ENCODE measurements around the gene NGEF. TPM values are rescaled to one million over a fixed set of nuclear protein-coding genes. Genes with fewer than 3 reads are reported as not detected.

Gene NGEF
- total and polyA plus RNA-seq, 2 donors from 2014 or later: 4.8 to 5.3 TPM

- intact Hi-C loops (cut with DNase I): no loop called here
- H3K4me3 ChIP-seq (ENCODE audit: low read length in 3 of 3): no peak overlapping the region
- no peak for TF ChIP-seq CTCF (IDR thresholded peaks at IDR 0.05; ENCODE audit: borderline replicate concordance, extremely low read depth, insufficient read depth)
- H3K27ac ChIP-seq (ENCODE audit: low read depth in 2 of 2, low read length in 2 of 2): no peak overlapping the region
- H3K4me1 ChIP-seq (ENCODE audit: control insufficient read depth in 2 of 3, insufficient read depth in 2 of 3, low read depth in 1 of 3, low read length in 3 of 3): peaks cover 0 to 2% (median 0%) of the 10 kb centered on the region in 3 donors
- DNase-seq (peak in 2 of 5 donors; percentile 21 to 59), FAIRE-seq (no peak)
- H3K27me3 ChIP-seq (ENCODE audit: control insufficient read depth, insufficient read depth, low read length): no peaks in the 10 kb centered on the region
- no peaks in the 10 kb centered on the region for H3K9me3 ChIP-seq (ENCODE audit: control insufficient read depth in 2 of 3, insufficient read depth in 1 of 3, low read length in 3 of 3)
- H3K9ac ChIP-seq (ENCODE audit: low read length in 3 of 3): no peak overlapping the region
- no peaks in the 10 kb centered on the region for H3K36me3 ChIP-seq (ENCODE audit: control insufficient read depth in 2 of 3, insufficient read depth in 3 of 3, low read length in 3 of 3)
Observed at GRCh38 chr2:232872826-232873225, 140.2 kb downstream of the NGEF start.

GRCh38 chr2:232871835-232872736 is 141.0 kb downstream of the NGEF start:
- Histone ChIP-seq H3K9me3 (ENCODE audit: control insufficient read depth in 2 of 3, insufficient read depth in 1 of 3, low read length in 3 of 3) (no peaks in the 10 kb centered on the region), H3K4me1 (ENCODE audit: control insufficient read depth in 2 of 3, insufficient read depth in 2 of 3, low read depth in 1 of 3, low read length in 3 of 3) (peaks cover 0 to 2% (median 0%) of the 10 kb centered on the region in 3 donors), H3K9ac (ENCODE audit: low read length in 3 of 3) (no peak overlapping the region), H3K4me3 (ENCODE audit: low read length in 3 of 3) (no peak overlapping the region), H3K36me3 (ENCODE audit: control insufficient read depth in 2 of 3, insufficient read depth in 3 of 3, low read length in 3 of 3) (no peaks in the 10 kb centered on the region), H3K27me3 (ENCODE audit: control insufficient read depth, insufficient read depth, low read length) (no peaks in the 10 kb centered on the region), H3K27ac (ENCODE audit: low read depth in 2 of 2, low read length in 2 of 2) (no peak overlapping the region)
- TF ChIP-seq CTCF (IDR thresholded peaks at IDR 0.05; ENCODE audit: borderline replicate concordance, extremely low read depth, insufficient read depth): no peak
- peak in 2 of 5 donors; percentile 34 to 74 for DNase-seq
- no peak for FAIRE-seq
- intact Hi-C loops (cut with DNase I): no loop called here

GRCh38 chr2:232871418-232871834 is 141.6 kb downstream of the NGEF start:
- peak in 1 of 5 donors; percentile 31 for DNase-seq
- Histone ChIP-seq H3K27ac (ENCODE audit: low read depth in 2 of 2, low read length in 2 of 2) (no peak overlapping the region), H3K27me3 (ENCODE audit: control insufficient read depth, insufficient read depth, low read length) (no peaks in the 10 kb centered on the region), H3K36me3 (ENCODE audit: control insufficient read depth in 2 of 3, insufficient read depth in 3 of 3, low read length in 3 of 3) (no peaks in the 10 kb centered on the region), H3K9ac (ENCODE audit: low read length in 3 of 3) (no peak overlapping the region), H3K4me1 (ENCODE audit: control insufficient read depth in 2 of 3, insufficient read depth in 2 of 3, low read depth in 1 of 3, low read length in 3 of 3) (peaks cover 0 to 2% (median 0%) of the 10 kb centered on the region in 3 donors), H3K9me3 (ENCODE audit: control insufficient read depth in 2 of 3, insufficient read depth in 1 of 3, low read length in 3 of 3) (no peaks in the 10 kb centered on the region), H3K4me3 (ENCODE audit: low read length in 3 of 3) (no peak overlapping the region)
- no peak for FAIRE-seq
- no peak for TF ChIP-seq CTCF (IDR thresholded peaks at IDR 0.05; ENCODE audit: borderline replicate concordance, extremely low read depth, insufficient read depth)
- intact Hi-C loops (cut with DNase I): no loop called here
